ENCODE data around the gene PSPH.
A peak's percentile ranks its signal among the peaks of the same experiment; 100 is the strongest.
"Not testable (repeated sequence)": the region's sequence is repeated elsewhere in the genome, so short reads cannot be mapped to it uniquely, and the experiment has no call there.

Gene PSPH

GRCh38 chr7:56051339-56052191 is at the start of gene PSPH, which contains the start of gene CCT6A:
TSS of gene PSPH (minus strand) at chr7:56051444. CDS start at chr7:56021212, 30,232 bp downstream.
TSS of gene CCT6A (plus strand) at chr7:56051765. CDS start at chr7:56051849, 84 bp downstream.
- DNase-seq (ENCODE audit: low read depth) = peak; percentile 77

DNA sequence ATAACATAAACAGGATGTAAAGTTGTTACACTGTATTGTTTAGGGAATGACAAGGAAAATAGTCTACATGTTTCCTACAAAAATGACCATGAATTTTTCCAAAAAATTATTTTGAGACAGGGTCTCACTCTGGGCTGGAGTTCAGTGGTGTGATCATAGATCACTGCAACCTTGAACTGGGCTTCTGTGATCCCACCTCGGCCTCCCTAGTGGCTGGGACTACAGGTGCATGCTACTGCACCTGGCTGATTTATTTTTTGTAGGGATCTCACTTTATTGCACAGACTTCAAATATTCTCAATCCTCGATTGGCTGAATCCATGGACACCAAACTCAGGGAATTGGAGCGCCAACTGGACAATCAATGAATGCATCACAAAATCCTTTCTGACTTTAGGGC is 48.4 kb upstream of the PSPH start:
- no peak for DNase-seq (ENCODE audit: low read depth)

- not testable (repeated sequence) for DNase-seq (ENCODE audit: low read depth)
These were observed 47.2 kb upstream of the PSPH start for GRCh38 chr7:56098187-56099008.

- no peak for DNase-seq (ENCODE audit: low read depth)
These were observed 46.5 kb upstream of the PSPH start for GRCh38 chr7:56097700-56098099.

DNA sequence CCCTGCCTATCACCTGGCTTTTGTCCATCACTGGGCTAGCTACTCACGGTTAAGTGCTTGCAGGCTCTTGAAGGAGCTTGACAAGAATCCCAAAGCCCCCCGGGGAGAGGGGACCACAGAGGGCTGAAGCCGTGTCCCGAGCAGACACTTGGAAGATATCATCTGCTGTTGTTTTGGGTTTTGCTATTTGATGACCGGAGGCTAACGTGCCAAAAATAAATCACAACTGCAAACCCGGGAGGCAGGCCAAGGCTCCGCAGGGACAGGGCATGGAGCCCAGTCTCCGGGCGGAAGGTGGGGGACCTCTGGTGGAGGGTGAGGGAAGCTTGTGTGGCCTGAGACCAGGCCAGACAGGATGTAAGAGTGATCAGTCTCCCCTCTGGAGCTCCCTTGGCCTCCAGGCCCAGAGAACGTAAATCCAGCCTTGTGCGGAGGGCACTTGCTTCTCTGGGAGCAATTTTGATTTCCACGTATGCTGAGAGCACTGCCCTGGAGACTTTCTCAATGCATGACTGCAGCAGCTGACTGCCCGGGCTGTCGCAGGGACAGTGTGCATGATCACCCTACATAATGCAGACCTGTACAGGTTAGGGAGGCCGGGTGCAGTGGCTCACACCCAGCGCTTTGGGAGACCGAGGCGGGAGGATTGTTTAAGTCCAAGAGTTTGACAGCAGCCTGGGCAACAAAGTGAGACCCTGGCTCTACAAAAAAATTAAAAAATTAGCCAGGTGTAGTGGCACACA is 41.7 kb upstream of the PSPH start, which contains the start of gene PHKG1:
PHKG1 (minus strand) TSS at position 164 of the 743 bp plus-strand sequence. CDS start 4,011 bp downstream, outside the sequence.
- DNase-seq (ENCODE audit: low read depth) = no peak

- DNase-seq (ENCODE audit: low read depth) = not testable (repeated sequence)
These were observed 41.1 kb upstream of the PSPH start for GRCh38 chr7:56092388-56092787.

DNA sequence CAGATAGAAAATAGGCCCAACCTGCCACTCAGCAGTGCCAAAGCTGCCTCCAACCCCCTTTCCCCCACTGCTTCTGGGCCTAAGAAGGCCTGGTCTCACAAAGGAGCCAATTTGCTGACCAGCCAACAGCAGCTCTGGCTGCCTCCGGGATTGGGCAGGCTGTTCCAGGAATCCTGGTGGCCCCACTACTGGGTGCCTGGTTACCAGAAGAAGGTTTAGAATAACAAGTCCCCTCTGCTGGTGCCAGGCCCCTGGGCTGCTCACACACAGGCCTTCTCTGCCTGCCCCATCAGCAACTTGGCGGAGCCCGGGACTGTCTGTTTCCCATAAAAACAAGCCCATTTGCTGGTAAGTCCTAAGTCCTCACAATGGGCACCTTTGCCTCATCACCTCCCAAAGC is 40.3 kb upstream of the PSPH start:
- no peak for DNase-seq (ENCODE audit: low read depth)

DNA sequence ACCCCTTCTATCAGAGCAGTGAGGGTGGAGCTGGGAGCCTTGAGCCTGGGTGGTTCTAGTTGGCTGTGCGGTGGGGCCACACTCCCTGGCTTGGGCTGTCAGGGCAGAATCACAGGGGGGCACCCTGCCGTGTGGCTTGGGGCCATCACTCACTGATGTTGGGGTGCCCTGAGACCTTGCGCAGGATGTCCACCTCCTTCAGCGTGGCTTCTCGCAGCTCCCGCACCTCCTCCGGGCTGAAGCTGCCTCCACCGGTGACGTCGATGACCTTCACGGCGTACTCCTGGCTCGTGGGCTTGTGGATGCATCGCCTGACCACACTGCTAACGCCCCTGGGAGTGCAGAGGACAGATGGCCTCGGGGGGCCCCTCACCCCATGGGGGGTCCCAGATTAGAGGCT is 36.2 kb upstream of the PSPH start:
- DNase-seq (ENCODE audit: low read depth) = no peak

DNA sequence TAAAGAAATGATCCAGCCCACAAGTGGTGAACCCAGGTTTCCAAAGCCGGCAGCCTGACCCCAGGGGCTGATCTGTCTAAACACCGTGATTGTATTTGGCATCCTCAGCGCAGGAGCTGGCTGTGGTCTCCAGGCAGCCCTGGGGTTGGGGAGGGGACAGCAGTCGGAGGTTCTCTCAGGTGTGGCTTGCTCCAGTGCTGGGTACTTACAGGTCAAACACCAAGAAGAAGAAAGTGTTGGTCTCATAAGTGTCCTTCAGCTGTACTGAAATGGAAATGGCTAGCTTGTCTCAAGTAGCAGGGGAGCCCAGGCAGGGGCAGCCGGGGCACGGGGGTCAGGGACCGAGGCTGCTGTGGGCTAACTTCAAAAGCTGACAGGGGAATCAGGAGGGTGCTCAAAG is 35.5 kb upstream of the PSPH start:
- DNase-seq (ENCODE audit: low read depth) = no peak

- DNase-seq (ENCODE audit: low read depth) = no peak
These were observed 32.0 kb upstream of the PSPH start for GRCh38 chr7:56083150-56083785.

DNA sequence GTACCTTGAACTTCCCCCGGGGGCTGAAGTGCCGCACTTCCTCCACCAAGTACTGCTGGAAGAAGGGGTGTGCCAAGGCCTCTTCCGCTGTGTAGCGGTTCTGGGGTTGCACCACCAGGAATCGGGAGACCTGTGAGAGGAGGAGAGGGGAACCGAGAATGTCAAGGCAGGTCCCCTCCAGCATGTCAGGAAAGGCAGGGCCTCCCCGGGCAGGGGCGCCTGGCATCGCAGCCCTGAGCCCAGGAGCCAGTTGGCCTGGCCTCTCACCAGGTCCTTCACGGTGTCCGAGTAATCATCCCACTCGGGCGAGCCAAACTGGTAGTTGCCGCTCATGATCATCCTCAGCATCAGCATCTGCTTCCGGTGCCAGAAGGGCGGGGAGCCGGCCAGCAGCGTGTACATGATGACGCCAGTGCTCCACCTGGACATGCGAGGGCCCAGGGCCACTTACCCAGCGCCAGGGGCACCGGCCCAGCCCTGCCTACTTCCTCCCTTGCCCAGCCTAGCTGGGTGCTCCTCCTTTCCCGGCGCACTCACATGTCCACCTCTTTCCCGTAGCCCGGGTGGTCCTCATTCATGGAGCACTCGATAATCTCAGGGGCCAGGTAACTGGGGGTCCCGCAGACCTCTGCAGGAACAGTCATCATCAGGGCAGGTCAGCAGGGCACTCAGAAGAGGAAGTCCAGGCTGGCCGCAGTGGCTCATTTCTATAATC is 30.5 kb upstream of the PSPH start:
- no peak for DNase-seq (ENCODE audit: low read depth)

- DNase-seq (ENCODE audit: low read depth) = not testable (repeated sequence)
These were observed 29.6 kb upstream of the PSPH start for GRCh38 chr7:56080726-56081435.

- no peak for DNase-seq (ENCODE audit: low read depth)
These were observed 28.4 kb upstream of the PSPH start for GRCh38 chr7:56079450-56080185.

DNA sequence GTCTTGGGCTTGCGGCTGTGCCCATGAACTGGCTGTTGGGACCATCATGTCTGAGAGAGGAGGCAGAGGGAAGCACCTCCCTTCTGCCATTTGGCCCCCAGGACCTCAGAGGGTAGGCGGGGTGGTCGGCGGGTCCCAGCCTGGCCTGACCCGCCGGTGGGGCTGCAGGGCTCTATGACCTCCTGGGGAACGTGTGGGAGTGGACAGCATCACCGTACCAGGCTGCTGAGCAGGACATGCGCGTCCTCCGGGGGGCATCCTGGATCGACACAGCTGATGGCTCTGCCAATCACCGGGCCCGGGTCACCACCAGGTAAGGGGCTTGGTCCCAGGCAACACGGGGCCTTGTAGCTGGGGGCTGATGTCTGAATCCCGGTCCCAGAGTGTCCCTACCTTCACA is 27.0 kb upstream of the PSPH start:
- DNase-seq (ENCODE audit: low read depth) = no peak

DNA sequence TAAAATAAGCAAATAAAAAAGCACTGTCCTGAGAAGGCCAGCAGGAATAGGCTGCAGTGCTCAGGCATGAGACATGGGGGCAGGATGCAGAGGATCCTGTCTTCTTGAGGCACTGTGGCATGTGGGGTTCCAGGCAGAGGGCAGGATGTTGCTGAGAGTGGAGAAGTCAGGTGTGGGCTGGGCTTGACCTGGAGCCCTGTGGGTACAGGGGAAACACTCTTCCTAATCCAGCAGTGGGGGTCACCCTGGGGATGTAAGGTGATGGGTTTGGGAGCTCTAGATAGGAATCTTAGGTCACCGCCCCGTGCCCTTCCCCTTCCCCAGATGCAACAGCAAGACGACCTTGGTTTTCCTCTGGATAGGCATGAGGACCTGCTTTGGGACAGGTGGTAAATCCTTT is 26.4 kb upstream of the PSPH start:
- DNase-seq (ENCODE audit: low read depth) = no peak

- peak; percentile 52 for DNase-seq (ENCODE audit: low read depth)
These were observed 23.1 kb upstream of the PSPH start for GRCh38 chr7:56074371-56074791.

DNA sequence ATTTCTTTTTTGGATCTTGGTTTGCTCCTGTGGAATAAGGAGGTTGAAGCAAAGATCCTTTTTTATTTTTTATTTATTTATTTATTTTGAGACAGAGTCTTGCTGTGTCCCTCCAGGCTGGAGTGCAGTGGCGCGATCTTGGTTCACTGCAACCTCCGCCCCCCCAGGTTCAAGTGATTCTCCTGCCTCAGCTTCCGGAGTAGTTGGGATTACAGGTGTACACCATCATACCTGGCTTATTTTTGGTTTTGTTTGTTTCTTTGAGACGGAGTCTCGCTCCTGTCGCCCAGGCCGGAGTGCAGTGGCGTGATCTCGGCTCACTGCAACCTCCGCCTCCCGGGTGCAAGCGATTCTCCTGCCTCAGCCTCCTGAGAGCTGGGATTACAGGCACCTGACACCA is 15.1 kb upstream of the PSPH start:
- not testable (repeated sequence) for DNase-seq (ENCODE audit: low read depth)

- DNase-seq (ENCODE audit: low read depth) = peak; percentile 90
These were observed 12.8 kb upstream of the PSPH start, which contains the start of gene SUMF2 for GRCh38 chr7:56063882-56064625. TSS of gene SUMF2 (plus strand) at chr7:56064286. CDS start at chr7:56064312, 26 bp downstream.

DNA sequence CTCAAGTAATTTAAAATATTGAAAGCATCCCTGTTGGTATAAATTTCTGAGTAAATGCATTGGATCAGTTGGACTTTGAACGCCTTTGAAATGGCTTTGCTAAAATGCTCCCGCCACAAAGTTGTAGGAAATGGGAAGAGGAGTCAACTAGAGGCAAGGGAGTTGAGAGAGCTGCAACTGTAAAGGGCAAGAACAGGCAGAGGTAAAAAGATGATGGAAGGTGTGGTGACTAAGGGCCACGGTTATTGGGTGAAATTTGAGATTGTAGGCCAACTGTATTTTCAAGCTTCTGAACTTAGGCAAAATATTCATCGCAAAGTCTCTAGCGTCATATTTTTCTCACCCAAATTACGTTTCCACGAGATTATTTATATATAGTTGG is 12.2 kb upstream of the PSPH start:
- no peak for DNase-seq (ENCODE audit: low read depth)
